ENCODE data around the gene C2CD2. TPM values are rescaled to one million over a fixed set of nuclear protein-coding genes. Genes with fewer than 3 reads are reported as not detected.

Gene C2CD2
- total and polyA plus RNA-seq, 2 donors (not counting 1 experiment from before 2014, with no cell fraction given) = 20.3 to 22.3 TPM

DNA sequence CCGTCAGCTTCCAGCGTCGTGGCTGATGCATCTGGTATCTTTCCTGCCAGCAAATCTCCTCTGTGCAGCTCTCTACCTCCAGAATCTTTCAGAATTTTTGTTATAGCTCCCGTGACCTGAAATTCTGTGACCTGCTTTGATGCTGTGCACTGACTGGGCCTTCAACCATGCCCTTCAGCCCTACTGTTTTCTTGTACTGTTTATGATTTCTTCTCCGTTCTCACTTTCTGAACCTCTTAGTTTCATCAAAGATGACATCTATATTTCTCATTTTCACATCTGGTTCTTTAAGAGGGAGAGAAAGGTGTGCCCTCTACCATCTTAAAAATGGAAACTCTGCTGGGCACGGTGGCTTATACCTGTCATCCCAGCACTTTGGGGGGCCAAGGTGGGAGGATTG lies 80.4 kb downstream of the C2CD2 start:
- no peak for TF ChIP-seq EZH2 (IDR thresholded peaks at IDR 0.05; ENCODE audit: low read length, missing control alignments)
- TF ChIP-seq, protein P1, sequence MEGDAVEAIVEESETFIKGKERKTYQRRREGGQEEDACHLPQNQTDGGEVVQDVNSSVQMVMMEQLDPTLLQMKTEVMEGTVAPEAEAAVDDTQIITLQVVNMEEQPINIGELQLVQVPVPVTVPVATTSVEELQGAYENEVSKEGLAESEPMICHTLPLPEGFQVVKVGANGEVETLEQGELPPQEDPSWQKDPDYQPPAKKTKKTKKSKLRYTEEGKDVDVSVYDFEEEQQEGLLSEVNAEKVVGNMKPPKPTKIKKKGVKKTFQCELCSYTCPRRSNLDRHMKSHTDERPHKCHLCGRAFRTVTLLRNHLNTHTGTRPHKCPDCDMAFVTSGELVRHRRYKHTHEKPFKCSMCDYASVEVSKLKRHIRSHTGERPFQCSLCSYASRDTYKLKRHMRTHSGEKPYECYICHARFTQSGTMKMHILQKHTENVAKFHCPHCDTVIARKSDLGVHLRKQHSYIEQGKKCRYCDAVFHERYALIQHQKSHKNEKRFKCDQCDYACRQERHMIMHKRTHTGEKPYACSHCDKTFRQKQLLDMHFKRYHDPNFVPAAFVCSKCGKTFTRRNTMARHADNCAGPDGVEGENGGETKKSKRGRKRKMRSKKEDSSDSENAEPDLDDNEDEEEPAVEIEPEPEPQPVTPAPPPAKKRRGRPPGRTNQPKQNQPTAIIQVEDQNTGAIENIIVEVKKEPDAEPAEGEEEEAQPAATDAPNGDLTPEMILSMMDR (conservative IDR thresholded peaks at IDR 0.05 in 1 of 2, IDR thresholded peaks at IDR 0.05 in 1 of 2; ENCODE audit: low read depth in 1 of 2, low read length in 2 of 2) = no peak

GRCh38 chr21:41873005-41873404 lies 80.8 kb downstream of the C2CD2 start:
- DNase-seq (ENCODE audit: low read depth in 2 of 2) = no peak
- TF ChIP-seq EZH2 (IDR thresholded peaks at IDR 0.05; ENCODE audit: low read length, missing control alignments) = no peak
- TF ChIP-seq, protein P1 (conservative IDR thresholded peaks at IDR 0.05 in 1 of 2, IDR thresholded peaks at IDR 0.05 in 1 of 2; ENCODE audit: low read depth in 1 of 2, low read length in 2 of 2) = no peak
- Histone ChIP-seq H4K20me1 (ENCODE audit: control insufficient read depth, extremely low read depth, insufficient read depth, low read length) (no peaks in the 10 kb centered on the region), H3K4me1 (ENCODE audit: control insufficient read depth, extremely low read depth, insufficient read depth, low read length) (no peaks in the 10 kb centered on the region), H3K79me2 (ENCODE audit: control insufficient read depth, insufficient read depth, low read length) (peaks cover 19% of the 10 kb centered on the region), H3K36me3 (ENCODE audit: control insufficient read depth, insufficient read depth, low read length) (no peaks in the 10 kb centered on the region), H3K4me2 (ENCODE audit: extremely low read depth, insufficient read depth, low read length) (no peak overlapping the region), H3K27me3 (ENCODE audit: control insufficient read depth, insufficient read depth, low read length) (no peaks in the 10 kb centered on the region), H3K4me3 (replicated peaks in 1 of 4; ENCODE audit: control extremely low read depth in 1 of 4, insufficient read depth in 1 of 4, low read depth in 3 of 4, low read length in 4 of 4) (no peak overlapping the region), H3K9me3 (ENCODE audit: control insufficient read depth, insufficient read depth, low read depth, low read length) (no peaks in the 10 kb centered on the region), H2AFZ (ENCODE audit: low read length) (no peak overlapping the region), H3K27ac (ENCODE audit: insufficient read depth, low read length) (no peak overlapping the region), H3K9ac (ENCODE audit: insufficient read depth, low read length) (no peak overlapping the region)

More for the DNA sequence above, 80.4 kb downstream of the C2CD2 start:
- H4K20me1 ChIP-seq (ENCODE audit: control insufficient read depth, extremely low read depth, insufficient read depth, low read length) = no peaks in the 10 kb centered on the region
- no peak overlapping the region for H3K27ac ChIP-seq (ENCODE audit: insufficient read depth, low read length)
- H3K36me3 ChIP-seq (ENCODE audit: control insufficient read depth, insufficient read depth, low read length) = no peaks in the 10 kb centered on the region
- no peaks in the 10 kb centered on the region for H3K27me3 ChIP-seq (ENCODE audit: control insufficient read depth, insufficient read depth, low read length)
- no peaks in the 10 kb centered on the region for H3K9me3 ChIP-seq (ENCODE audit: control insufficient read depth, insufficient read depth, low read depth, low read length)
- no peak overlapping the region for H3K4me3 ChIP-seq (replicated peaks in 1 of 4; ENCODE audit: control extremely low read depth in 1 of 4, insufficient read depth in 1 of 4, low read depth in 3 of 4, low read length in 4 of 4)
- DNase-seq (ENCODE audit: low read depth in 2 of 2) = no peak
- peaks cover 21% of the 10 kb centered on the region for H3K79me2 ChIP-seq (ENCODE audit: control insufficient read depth, insufficient read depth, low read length)
- H3K4me2 ChIP-seq (ENCODE audit: extremely low read depth, insufficient read depth, low read length) = no peak overlapping the region
- H3K4me1 ChIP-seq (ENCODE audit: control insufficient read depth, extremely low read depth, insufficient read depth, low read length) = no peaks in the 10 kb centered on the region
- H3K9ac ChIP-seq (ENCODE audit: insufficient read depth, low read length) = no peak overlapping the region
- H2AFZ ChIP-seq (ENCODE audit: low read length) = no peak overlapping the region

GRCh38 chr21:41871293-41872030 lies 82.4 kb downstream of the C2CD2 start:
- DNase-seq (ENCODE audit: low read depth in 2 of 2) = no peak
- H3K4me2 ChIP-seq (ENCODE audit: extremely low read depth, insufficient read depth, low read length) = no peak overlapping the region
- no peaks in the 10 kb centered on the region for H3K36me3 ChIP-seq (ENCODE audit: control insufficient read depth, insufficient read depth, low read length)
- H2AFZ ChIP-seq (ENCODE audit: low read length) = no peak overlapping the region
- peaks cover 12% of the 10 kb centered on the region for H3K79me2 ChIP-seq (ENCODE audit: control insufficient read depth, insufficient read depth, low read length)
- no peaks in the 10 kb centered on the region for H3K9me3 ChIP-seq (ENCODE audit: control insufficient read depth, insufficient read depth, low read depth, low read length)
- H3K4me1 ChIP-seq (ENCODE audit: control insufficient read depth, extremely low read depth, insufficient read depth, low read length) = no peaks in the 10 kb centered on the region
- no peaks in the 10 kb centered on the region for H3K27me3 ChIP-seq (ENCODE audit: control insufficient read depth, insufficient read depth, low read length)
- TF ChIP-seq EZH2 (IDR thresholded peaks at IDR 0.05; ENCODE audit: low read length, missing control alignments) = no peak
- TF ChIP-seq, protein P1 (conservative IDR thresholded peaks at IDR 0.05 in 1 of 2, IDR thresholded peaks at IDR 0.05 in 1 of 2; ENCODE audit: low read depth in 1 of 2, low read length in 2 of 2) = no peak
- H3K27ac ChIP-seq (ENCODE audit: insufficient read depth, low read length) = no peak overlapping the region
- H3K9ac ChIP-seq (ENCODE audit: insufficient read depth, low read length) = no peak overlapping the region
- no peak overlapping the region for H3K4me3 ChIP-seq (replicated peaks in 1 of 4; ENCODE audit: control extremely low read depth in 1 of 4, insufficient read depth in 1 of 4, low read depth in 3 of 4, low read length in 4 of 4)
- H4K20me1 ChIP-seq (ENCODE audit: control insufficient read depth, extremely low read depth, insufficient read depth, low read length) = no peaks in the 10 kb centered on the region
